ENCODE results near the gene ERCC8.

GRCh38 chr5:60992871-60993270 is 48.0 kb upstream of the ERCC8 start:
- TF ChIP-seq CTCF (IDR thresholded peaks at IDR 0.05 in 8 of 11, conservative IDR thresholded peaks at IDR 0.05 in 3 of 11) (no peak), POLR2A (IDR thresholded peaks at IDR 0.05) (no peak), POLR2AphosphoS5 (IDR thresholded peaks at IDR 0.05) (no peak)

Data from spleen (tissue), 7 donors.